Activated CD8-positive, alpha-beta T cell treated with anti-CD3 and anti-CD28 coated beads for 36 hours (primary cell): ENCODE results near the gene SPAG9. TPM values are rescaled to one million over a fixed set of nuclear protein-coding genes. Genes with fewer than 3 reads are reported as not detected.
"Not testable (repeated sequence)": the region's sequence is repeated elsewhere in the genome, so short reads cannot be mapped to it uniquely, and the experiment has no call there.

Experiments
- ATAC-seq: fragments of 200-7000 bp; cut with Tn5 transposase; one replicate; pipeline ENCODE4 v1.10.0; 2021; ENCODE audit warnings: mild to moderate bottlenecking, moderate library complexity
- CTCF ChIA-PET: fragments of 350-600 bp; sonication (Branson Sonifier 250); formaldehyde crosslinking; loops from one replicate; lab custom pipeline; 2021; ENCODE audit warnings: antibody characterized with exemption; lab: Charles Lee
- POLR2A ChIA-PET: fragments of 350-600 bp; sonication (Branson Sonifier 250); formaldehyde crosslinking; loops from one replicate; lab custom pipeline; 2021; ENCODE audit warnings: antibody characterized with exemption; lab: Charles Lee
- DNase-seq: peaks from one replicate; pipeline ENCODE4 v3.0.0-alpha.2; 2020
- H3K27ac Mint-ChIP-seq: one replicate; pipeline ENCODE4 v1.8.0; 2021; ENCODE audit warnings: mild to moderate bottlenecking, mixed read lengths
- H3K27me3 Mint-ChIP-seq: one replicate; pipeline ENCODE4 v1.8.0; 2021; ENCODE audit warnings: mixed read lengths
- H3K36me3 Mint-ChIP-seq: one replicate; pipeline ENCODE4 v1.8.0; 2021; ENCODE audit warnings: low read depth, mixed read lengths
- H3K4me1 Mint-ChIP-seq: one replicate; pipeline ENCODE4 v1.8.0; 2021; ENCODE audit warnings: low read depth, mixed read lengths
- H3K4me3 Mint-ChIP-seq: one replicate; pipeline ENCODE4 v1.8.0; 2021; ENCODE audit warnings: mild to moderate bottlenecking, moderate library complexity, mixed read lengths
- H3K9me3 Mint-ChIP-seq: one replicate; pipeline ENCODE4 v1.8.0; 2021; ENCODE audit warnings: mixed read lengths
- intact Hi-C: fragments of 100-400 bp; cut with micrococcal nuclease; formaldehyde crosslinking; loops from one replicate; pipeline ENCODE4 v1.10.0; 2022
- total RNA-seq, 2 experiments: library from RNA; stranded (reverse); gene quantifications; one replicate each; pipeline ENCODE4 v1.2.3, GENCODE V29; 2021
- TF ChIP-seq, protein P1 (sequence below): fragments of 200-600 bp; IDR thresholded peaks from one replicate; pipeline ENCODE4 v1.8.0; 2022; ENCODE audit warnings: antibody characterized with exemption, mild to moderate bottlenecking

The SPAG9 gene
- total RNA-seq, 2 experiments from 2014 or later, result 54.3 to 59.8 TPM

- H3K4me1 Mint-ChIP-seq, result peaks cover 6% of the 10 kb centered on the region
- H3K27me3 Mint-ChIP-seq, result no peaks in the 10 kb centered on the region
- intact Hi-C loops, result no loop called here
- ATAC-seq (no peak), DNase-seq (no peak)
- ChIA-PET CTCF (no interaction called here), POLR2A (no interaction called here)
- H3K9me3 Mint-ChIP-seq, result no peaks in the 10 kb centered on the region
- H3K27ac Mint-ChIP-seq, result no peak overlapping the region
- no peak overlapping the region for H3K4me3 Mint-ChIP-seq
- H3K36me3 Mint-ChIP-seq, result peaks cover 8% of the 10 kb centered on the region
- TF ChIP-seq, protein P1, sequence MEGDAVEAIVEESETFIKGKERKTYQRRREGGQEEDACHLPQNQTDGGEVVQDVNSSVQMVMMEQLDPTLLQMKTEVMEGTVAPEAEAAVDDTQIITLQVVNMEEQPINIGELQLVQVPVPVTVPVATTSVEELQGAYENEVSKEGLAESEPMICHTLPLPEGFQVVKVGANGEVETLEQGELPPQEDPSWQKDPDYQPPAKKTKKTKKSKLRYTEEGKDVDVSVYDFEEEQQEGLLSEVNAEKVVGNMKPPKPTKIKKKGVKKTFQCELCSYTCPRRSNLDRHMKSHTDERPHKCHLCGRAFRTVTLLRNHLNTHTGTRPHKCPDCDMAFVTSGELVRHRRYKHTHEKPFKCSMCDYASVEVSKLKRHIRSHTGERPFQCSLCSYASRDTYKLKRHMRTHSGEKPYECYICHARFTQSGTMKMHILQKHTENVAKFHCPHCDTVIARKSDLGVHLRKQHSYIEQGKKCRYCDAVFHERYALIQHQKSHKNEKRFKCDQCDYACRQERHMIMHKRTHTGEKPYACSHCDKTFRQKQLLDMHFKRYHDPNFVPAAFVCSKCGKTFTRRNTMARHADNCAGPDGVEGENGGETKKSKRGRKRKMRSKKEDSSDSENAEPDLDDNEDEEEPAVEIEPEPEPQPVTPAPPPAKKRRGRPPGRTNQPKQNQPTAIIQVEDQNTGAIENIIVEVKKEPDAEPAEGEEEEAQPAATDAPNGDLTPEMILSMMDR, result no peak
Measured at GRCh38 chr17:51107778-51108177, 12.9 kb downstream of the SPAG9 start.

DNA sequence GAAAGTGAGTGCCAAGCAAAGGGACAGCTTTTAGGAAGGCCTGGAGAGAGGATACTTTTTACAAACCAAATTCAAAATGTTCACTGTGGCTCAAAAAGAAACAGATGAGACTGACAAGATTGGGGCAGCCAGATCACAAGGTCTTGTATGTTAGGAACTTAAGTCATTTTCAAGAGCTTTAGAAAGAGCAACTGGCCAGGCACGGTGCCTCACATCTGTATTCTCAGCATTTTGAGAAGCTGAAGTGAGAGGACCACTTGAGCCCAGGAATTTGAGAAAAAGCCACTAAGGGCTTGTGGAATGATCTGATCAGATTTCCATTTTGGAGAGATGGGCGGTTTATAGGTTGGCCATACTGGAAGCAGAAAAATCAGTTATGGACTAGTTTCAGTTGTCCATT is 17.2 kb downstream of the SPAG9 start:
- ChIA-PET POLR2A (interaction anchor here (0.7 kb wide), 1 partner anchor 50 kb away, joined by 4 read pairs; the partner anchor contains the start of gene NME1), CTCF (no interaction called here)
- peaks cover 1% of the 10 kb centered on the region for H3K36me3 Mint-ChIP-seq
- peaks cover 5% of the 10 kb centered on the region for H3K4me1 Mint-ChIP-seq
- no peak overlapping the region for H3K27ac Mint-ChIP-seq
- no peaks in the 10 kb centered on the region for H3K27me3 Mint-ChIP-seq
- no peak for DNase-seq
- H3K4me3 Mint-ChIP-seq, result no peak overlapping the region
- intact Hi-C loops, result no loop called here
- no peaks in the 10 kb centered on the region for H3K9me3 Mint-ChIP-seq
- TF ChIP-seq, protein P1, result no peak
- no peak for ATAC-seq

DNA sequence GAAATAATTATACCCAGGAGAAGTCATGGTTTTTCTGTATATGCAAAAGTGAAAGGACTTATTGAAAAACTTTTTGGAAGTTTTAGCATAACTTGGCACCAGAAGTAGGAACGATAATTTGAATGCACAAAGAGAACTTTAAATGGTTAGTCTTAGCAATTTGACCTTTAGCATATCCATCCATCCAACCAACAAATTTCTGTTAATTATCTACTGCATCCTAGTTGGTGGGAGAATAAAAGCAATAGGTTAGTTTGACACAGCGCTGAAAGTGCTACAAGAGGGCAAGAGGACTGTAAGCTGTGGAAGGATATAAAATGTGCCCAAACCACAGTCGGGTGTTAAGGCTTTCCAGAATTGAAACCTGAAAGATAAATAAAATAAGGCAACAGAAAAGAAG is 17.6 kb downstream of the SPAG9 start:
- POLR2A ChIA-PET, result interaction anchor here (0.7 kb wide), 1 partner anchor 50 kb away, joined by 4 read pairs; the partner anchor contains the start of gene NME1
- Mint-ChIP-seq H3K36me3 (peaks cover 1% of the 10 kb centered on the region), H3K27me3 (no peaks in the 10 kb centered on the region), H3K27ac (no peak overlapping the region), H3K4me1 (peaks cover 6% of the 10 kb centered on the region), H3K4me3 (no peak overlapping the region), H3K9me3 (no peaks in the 10 kb centered on the region)
- intact Hi-C loops, result no loop called here
- CTCF ChIA-PET, result no interaction called here
- TF ChIP-seq, protein P1, result no peak
- ATAC-seq (no peak), DNase-seq (no peak)

DNA sequence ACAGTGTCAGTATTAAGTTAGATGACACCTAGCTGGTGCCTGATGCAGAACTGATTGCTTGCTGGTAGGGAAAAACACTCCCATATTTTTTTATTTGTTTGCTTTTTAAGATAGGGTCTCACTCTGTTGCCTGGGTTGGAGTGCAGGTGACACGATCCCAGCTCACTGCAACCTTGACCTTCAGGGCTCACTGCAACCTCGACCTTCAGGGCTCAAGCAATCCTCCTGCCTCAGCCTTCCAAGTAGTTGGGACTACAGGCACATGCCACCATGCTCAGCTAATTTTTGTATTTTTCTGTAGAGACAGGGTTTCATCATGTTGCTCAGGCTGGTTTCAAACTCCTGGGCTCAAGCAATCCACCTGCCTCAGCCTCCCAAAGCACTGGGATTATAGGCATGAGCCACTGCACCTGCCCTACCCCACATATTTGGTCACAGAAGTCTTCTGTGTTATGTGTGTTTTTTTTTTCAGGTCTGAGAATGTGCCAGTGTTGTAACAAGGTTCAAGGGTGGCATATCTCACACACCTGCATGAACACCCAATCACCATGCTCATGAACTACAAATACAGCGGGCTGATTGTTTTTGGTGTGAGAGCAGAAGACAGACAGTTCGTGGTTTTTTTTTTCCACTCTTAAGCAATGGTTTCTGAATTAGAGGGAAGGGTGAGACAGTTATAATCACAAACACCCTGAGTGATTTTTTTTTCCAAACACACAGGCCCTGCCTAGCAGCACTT is 22.8 kb downstream of the SPAG9 start:
- H3K36me3 Mint-ChIP-seq, result peaks cover 2% of the 10 kb centered on the region
- no peaks in the 10 kb centered on the region for H3K9me3 Mint-ChIP-seq
- peaks cover 32% of the 10 kb centered on the region for H3K4me1 Mint-ChIP-seq
- H3K27me3 Mint-ChIP-seq, result peaks cover 3% of the 10 kb centered on the region
- ChIA-PET POLR2A (no interaction called here), CTCF (no interaction called here)
- TF ChIP-seq, protein P1, result no peak
- ATAC-seq (peak; percentile 30), DNase-seq (no peak)
- no peak overlapping the region for H3K4me3 Mint-ChIP-seq
- intact Hi-C loops, result no loop called here
- no peak overlapping the region for H3K27ac Mint-ChIP-seq

DNA sequence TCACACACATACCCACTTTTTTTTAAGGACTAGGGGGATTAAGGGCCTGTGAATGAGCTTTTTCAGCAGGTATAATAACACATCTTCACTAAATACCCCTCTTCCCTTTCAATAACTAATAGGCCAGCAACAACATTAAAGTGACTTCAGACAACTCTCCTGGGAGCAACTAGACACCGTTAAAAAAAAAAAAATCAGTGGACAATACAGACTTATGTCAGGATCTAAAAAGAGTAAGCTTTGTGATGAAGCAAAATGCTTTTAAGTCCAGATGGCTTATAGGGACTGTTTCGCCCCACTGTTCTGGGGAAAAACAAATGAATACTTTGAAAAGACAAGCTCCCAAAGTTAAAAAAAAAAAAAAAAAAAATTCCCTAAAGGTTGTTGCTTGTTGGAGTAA is 29.0 kb downstream of the SPAG9 start:
- ChIA-PET POLR2A (interaction anchor here (0.6 kb wide), 1 partner anchor 96 kb away, joined by 3 read pairs; no protein-coding TSS in a partner anchor), CTCF (interaction anchor here (0.7 kb wide), 1 partner anchor 22 kb away, joined by 3 read pairs; no protein-coding TSS in a partner anchor)
- Mint-ChIP-seq H3K36me3 (no peaks in the 10 kb centered on the region), H3K27me3 (no peaks in the 10 kb centered on the region), H3K4me1 (peaks cover 24% of the 10 kb centered on the region), H3K4me3 (no peak overlapping the region), H3K27ac (no peak overlapping the region), H3K9me3 (no peaks in the 10 kb centered on the region)
- no peak for DNase-seq
- TF ChIP-seq, protein P1, result no peak
- no peak for ATAC-seq
- intact Hi-C loops, result no loop called here

- intact Hi-C loops, H3K9me3 Mint-ChIP-seq, POLR2A ChIA-PET, H3K27me3 Mint-ChIP-seq, DNase-seq, H3K4me3 Mint-ChIP-seq, CTCF ChIA-PET, H3K36me3 Mint-ChIP-seq, H3K27ac Mint-ChIP-seq, ATAC-seq: not testable (repeated sequence)
- peaks cover 18% of the 10 kb centered on the region for H3K4me1 Mint-ChIP-seq
Measured at GRCh38 chr17:51088868-51089267, 31.8 kb downstream of the SPAG9 start.
